Naive thymus-derived CD4-positive, alpha-beta T cell (primary cell): ENCODE results near the gene PARG. TPM values are rescaled to one million over a fixed set of nuclear protein-coding genes. Genes with fewer than 3 reads are reported as not detected.
"Not testable (repeated sequence)": the region's sequence is repeated elsewhere in the genome, so short reads cannot be mapped to it uniquely, and the experiment has no call there.

ENCODE experiments used
- ATAC-seq: fragments of 150-1000 bp; cut with Tn5 transposase; 2 replicates; pipeline ENCODE4 v1.10.0; 2021; ENCODE audit warnings: mild to moderate bottlenecking, moderate library complexity
- CTCF ChIA-PET: fragments of 350-600 bp; sonication (Branson Sonifier 250); formaldehyde crosslinking; loops from one replicate; lab custom pipeline; 2021; ENCODE audit warnings: antibody characterized with exemption; lab: Charles Lee
- POLR2A ChIA-PET: fragments of 350-600 bp; sonication (Branson Sonifier 250); formaldehyde crosslinking; loops from one replicate; lab custom pipeline; 2021; ENCODE audit warnings: antibody characterized with exemption, inconsistent platforms; lab: Charles Lee
- DNase-seq, 9 donors: peaks; one replicate each; pipeline versions ENCODE4 v3.0.0 to v3.0.0-alpha.2; 2020 to 2022; ENCODE audit warnings: mixed read lengths in 1 of 9
- H3K27ac ChIP-seq: one replicate; pipeline ENCODE4 v1.7.0; 2013; ENCODE audit warnings: mild to moderate bottlenecking, low read depth, low read length, moderate library complexity
- H3K27me3 ChIP-seq, 2 donors: one replicate each; pipeline ENCODE4 v1.7.0; 2013; ENCODE audit warnings: low read length in 2 of 2, mild to moderate bottlenecking in 2 of 2, moderate library complexity in 2 of 2; ENCODE audit not compliant: control insufficient read depth in 2 of 2, insufficient read depth in 2 of 2
- H3K36me3 ChIP-seq, 3 experiments: 1 replicate in 2 of 3; 2 replicates in 1 of 3; pipeline ENCODE4 v1.7.0; 2013; ENCODE audit warnings: low read length in 3 of 3, mild to moderate bottlenecking in 3 of 3, moderate library complexity in 1 of 3; ENCODE audit not compliant: insufficient read depth in 3 of 3, control insufficient read depth in 2 of 3
- H3K4me1 ChIP-seq, 2 donors: one replicate each; pipeline ENCODE4 v1.7.0; 2013; ENCODE audit warnings: low read length in 2 of 2, mild to moderate bottlenecking in 2 of 2, moderate library complexity in 1 of 2; ENCODE audit not compliant: control insufficient read depth in 2 of 2, insufficient read depth in 2 of 2
- H3K4me3 ChIP-seq: 2 replicates; pipeline ENCODE4 v1.7.0; 2013; ENCODE audit warnings: mild to moderate bottlenecking, low read length
- H3K9me3 ChIP-seq, 3 experiments: 1 replicate in 2 of 3; 2 replicates in 1 of 3; pipeline ENCODE4 v1.7.0; 2013; ENCODE audit warnings: low read length in 3 of 3; ENCODE audit not compliant: control insufficient read depth in 2 of 3
- H3K27ac Mint-ChIP-seq, 9 donors: one replicate each; pipeline ENCODE4 v1.8.0; 2020 to 2022; ENCODE audit warnings: mixed read lengths in 9 of 9, mild to moderate bottlenecking in 8 of 9, moderate library complexity in 5 of 9, inconsistent platforms in 2 of 9
- H3K27me3 Mint-ChIP-seq, 5 donors: one replicate each; pipeline ENCODE4 v1.8.0; 2021 to 2022; ENCODE audit warnings: mixed read lengths in 5 of 5, mild to moderate bottlenecking in 1 of 5
- H3K36me3 Mint-ChIP-seq, 5 donors: one replicate each; pipeline ENCODE4 v1.8.0; 2020 to 2022; ENCODE audit warnings: mixed read lengths in 5 of 5, mild to moderate bottlenecking in 3 of 5, inconsistent platforms in 1 of 5
- H3K4me1 Mint-ChIP-seq, 7 donors: one replicate each; pipeline ENCODE4 v1.8.0; 2020 to 2022; ENCODE audit warnings: mixed read lengths in 7 of 7, mild to moderate bottlenecking in 3 of 7, inconsistent platforms in 1 of 7
- H3K4me3 Mint-ChIP-seq, 10 donors: one replicate each; pipeline ENCODE4 v1.8.0; 2020 to 2022; ENCODE audit warnings: mild to moderate bottlenecking in 10 of 10, mixed read lengths in 10 of 10, moderate library complexity in 6 of 10, inconsistent platforms in 2 of 10
- H3K9me3 Mint-ChIP-seq, 11 donors: one replicate each; pipeline ENCODE4 v1.8.0; 2020 to 2022; ENCODE audit warnings: mixed read lengths in 11 of 11, mild to moderate bottlenecking in 4 of 11, inconsistent platforms in 1 of 11, moderate library complexity in 1 of 11
- intact Hi-C, 2 donors: fragments of 100-400 bp; cut with micrococcal nuclease; formaldehyde crosslinking; loops; one replicate each; pipeline ENCODE4 v1.15.1; 2023
- polyA plus RNA-seq, 2 donors: library from polyadenylated mRNA; unstranded; fragments of 300-500 nt; fragmentation: Illumina TruSeq; gene quantifications; one replicate each; pipeline ENCODE4 v1.2.3, GENCODE V29; 2021
- total RNA-seq, 6 experiments: library from RNA in 5 of 6; stranded (reverse) in 5 of 6; gene quantifications; 1 replicate in 5 of 6; 2 replicates in 1 of 6; pipeline ENCODE4 v1.2.3 and lab custom pipeline; 2021 to 2026

The PARG gene
- 10 to 100 TPM; 32.6 to 48.2 (median 34.5) TPM for total RNA-seq
- 10 to 100 TPM; 11.4 to 20.9 TPM for polyA plus RNA-seq
- 48.3 reads per million, percentile 70 among the genes with 10 or more reads in this experiment for total RNA-seq (lab: John Stamatoyannopoulos, UW)

- intact Hi-C loops, result loop anchor here in 1 of 2 donors (1.0 to 5.0 kb wide), 2 partner anchors 403 to 681 kb away; partner anchors contain the start of gene SGMS1
- POLR2A ChIA-PET, H3K4me1 ChIP-seq, H3K9me3 ChIP-seq, H3K27me3 ChIP-seq, H3K36me3 ChIP-seq, H3K27me3 Mint-ChIP-seq, H3K9me3 Mint-ChIP-seq, H3K36me3 Mint-ChIP-seq, CTCF ChIA-PET: not testable (repeated sequence)
- DNase-seq, result peak; percentile 73 to 87 (median 85)
- ATAC-seq, result peak; percentile 96
- Mint-ChIP-seq H3K4me3 (peak within 1 kb of the TSS; percentile 99 to 100 (median 99)), H3K4me1 (peaks cover 12 to 58% (median 49%) of the 10 kb centered on the region in 7 donors), H3K27ac (peak within 1 kb of the TSS; percentile 90 to 98 (median 94))
- H3K4me3 ChIP-seq, result peak within 1 kb of the TSS; percentile 94
- peak within 1 kb of the TSS; percentile 79 for H3K27ac ChIP-seq
These were observed at the start of gene PARG, which contains the start of gene TIMM23B for GRCh38 chr10:49941447-49942338. Gene PARG (minus strand): TSS chr10:49942027. CDS start chr10:49941725, 302 bp downstream. Gene TIMM23B (plus strand): TSS chr10:49942053. CDS start chr10:49942195, 142 bp downstream.

DNA sequence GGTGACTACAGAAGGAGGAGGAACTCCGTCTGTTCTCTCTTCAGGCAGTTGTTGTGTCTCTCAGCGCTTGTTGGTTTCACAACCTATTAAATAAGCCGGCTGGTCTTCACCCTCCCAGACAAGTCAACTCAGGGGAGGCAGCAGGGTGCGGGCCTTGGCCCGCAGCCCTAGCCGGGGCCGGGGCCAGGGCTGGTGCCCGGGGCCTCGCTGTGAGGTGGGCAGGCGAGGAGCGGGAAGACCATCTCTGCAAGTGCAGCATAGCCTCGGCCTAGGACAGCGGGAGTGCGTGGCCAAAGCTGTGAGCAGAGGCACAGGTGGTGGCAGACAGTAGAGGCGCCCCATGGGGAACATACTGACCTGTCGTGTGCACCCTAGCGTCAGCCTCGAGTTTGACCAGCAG is 46.5 kb upstream of the PARG start, which contains the start of gene AGAP6:
TSS of gene AGAP6 (plus strand) at position 31 of the 400 bp plus-strand sequence. CDS start at position 341, 310 bp downstream.
- H3K36me3 Mint-ChIP-seq, DNase-seq, ATAC-seq, intact Hi-C loops, H3K4me1 ChIP-seq, H3K4me1 Mint-ChIP-seq, H3K27ac Mint-ChIP-seq, CTCF ChIA-PET, H3K9me3 ChIP-seq, H3K9me3 Mint-ChIP-seq, H3K36me3 ChIP-seq, H3K4me3 ChIP-seq, POLR2A ChIA-PET, H3K27ac ChIP-seq, H3K27me3 Mint-ChIP-seq, H3K27me3 ChIP-seq, H3K4me3 Mint-ChIP-seq: not testable (repeated sequence)

DNA sequence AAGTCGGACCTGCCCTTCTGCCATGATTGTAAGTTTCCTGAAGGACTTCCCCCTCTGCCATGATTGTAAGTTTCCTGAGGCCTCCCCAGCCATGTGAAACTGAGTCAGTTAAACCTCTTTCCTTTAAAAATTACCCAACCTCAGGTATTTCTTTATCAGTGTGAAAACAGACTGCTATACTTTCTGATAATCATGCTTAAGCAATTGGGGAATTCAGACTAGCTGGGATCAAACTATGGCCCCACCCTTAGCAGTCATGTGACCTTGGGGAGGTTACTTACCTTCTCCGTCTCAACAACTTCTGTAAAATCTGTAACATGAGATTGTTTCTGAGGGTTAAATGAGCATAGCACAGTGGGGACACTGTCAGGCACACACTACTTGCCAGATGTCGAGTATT is 45.4 kb upstream of the PARG start:
- H3K4me3 Mint-ChIP-seq, H3K4me1 ChIP-seq, H3K36me3 ChIP-seq, intact Hi-C loops, H3K9me3 ChIP-seq, CTCF ChIA-PET, H3K27ac Mint-ChIP-seq, H3K9me3 Mint-ChIP-seq, H3K36me3 Mint-ChIP-seq, H3K27ac ChIP-seq, H3K27me3 Mint-ChIP-seq, ATAC-seq, H3K4me3 ChIP-seq, H3K4me1 Mint-ChIP-seq, POLR2A ChIA-PET, H3K27me3 ChIP-seq, DNase-seq: not testable (repeated sequence)

- H3K4me3 Mint-ChIP-seq, intact Hi-C loops, H3K27ac Mint-ChIP-seq, CTCF ChIA-PET, H3K27me3 ChIP-seq, H3K4me3 ChIP-seq, H3K36me3 ChIP-seq, H3K27ac ChIP-seq, H3K4me1 ChIP-seq, DNase-seq, H3K4me1 Mint-ChIP-seq, H3K27me3 Mint-ChIP-seq, H3K9me3 ChIP-seq, ATAC-seq, H3K9me3 Mint-ChIP-seq, POLR2A ChIA-PET: not testable (repeated sequence)
- H3K36me3 Mint-ChIP-seq, result peaks cover 3 to 17% (median 5%) of the 10 kb centered on the region in 5 donors
These were observed 35.9 kb upstream of the PARG start for GRCh38 chr10:49977756-49978155.

DNA sequence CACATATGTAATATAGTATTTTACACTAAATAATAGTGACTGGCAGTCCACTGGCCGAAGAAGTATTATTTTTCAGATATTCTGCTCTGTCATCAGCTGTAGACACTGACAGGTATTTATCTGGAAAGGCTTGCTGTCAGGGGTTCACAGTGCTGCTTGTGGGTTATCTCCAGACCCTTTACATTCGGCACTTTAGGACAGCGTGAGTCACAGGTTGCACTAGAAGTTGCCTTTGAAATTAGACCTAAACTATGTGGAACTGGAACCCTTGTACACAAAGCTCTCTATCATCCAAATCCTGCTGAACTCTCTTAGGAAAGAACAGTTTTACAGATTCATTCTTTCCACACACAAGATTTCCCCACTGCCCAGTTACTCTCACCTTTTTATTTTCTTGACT is 30.3 kb upstream of the PARG start:
- H3K4me1 ChIP-seq, intact Hi-C loops, H3K4me3 Mint-ChIP-seq, H3K27ac Mint-ChIP-seq, H3K9me3 Mint-ChIP-seq, POLR2A ChIA-PET, CTCF ChIA-PET, H3K36me3 ChIP-seq, H3K27ac ChIP-seq, H3K27me3 ChIP-seq, H3K27me3 Mint-ChIP-seq, H3K4me1 Mint-ChIP-seq, ATAC-seq, DNase-seq, H3K4me3 ChIP-seq, H3K9me3 ChIP-seq: not testable (repeated sequence)
- peaks cover 0 to 14% (median 0%) of the 10 kb centered on the region in 5 donors for H3K36me3 Mint-ChIP-seq

GRCh38 chr10:49971466-49971865 is 29.6 kb upstream of the PARG start:
- H3K27me3 ChIP-seq, H3K4me3 Mint-ChIP-seq, H3K36me3 ChIP-seq, H3K27ac ChIP-seq, CTCF ChIA-PET, H3K9me3 Mint-ChIP-seq, DNase-seq, H3K27me3 Mint-ChIP-seq, intact Hi-C loops, H3K4me1 ChIP-seq, H3K4me1 Mint-ChIP-seq, POLR2A ChIA-PET, H3K9me3 ChIP-seq, ATAC-seq, H3K27ac Mint-ChIP-seq, H3K4me3 ChIP-seq: not testable (repeated sequence)
- H3K36me3 Mint-ChIP-seq, result peaks cover 0 to 14% (median 0%) of the 10 kb centered on the region in 5 donors
